HepG2 (cell line): Measurements from ENCODE around the gene GATD1. TPM values are rescaled to one million over a fixed set of nuclear protein-coding genes. Genes with fewer than 3 reads are reported as not detected.

Experiments
- DMAP1 ChIP-seq: IDR thresholded peaks from 2 replicates; pipeline ENCODE4 v1.6.1; 2016
- HNRNPLL ChIP-seq: fragments of 200-400 bp; formaldehyde crosslinking; IDR thresholded peaks from 2 replicates; pipeline ENCODE4 v1.6.1; 2017; ENCODE audit warnings: mild to moderate bottlenecking, low read depth, low read length; ENCODE audit not compliant: poor library complexity, severe bottlenecking
- KLF6 ChIP-seq: IDR thresholded peaks from 2 replicates; pipeline ENCODE4 v1.8.0; 2016; ENCODE audit warnings: missing biosample characterization, missing genetic modification reagents
- MBD4 ChIP-seq: IDR thresholded peaks from 2 replicates; pipeline ENCODE4 v1.6.1; 2012; ENCODE audit warnings: low read length, inconsistent platforms, borderline replicate concordance
- MXD1 ChIP-seq: sonication (generic); formaldehyde crosslinking; IDR thresholded peaks from 2 replicates; pipeline ENCODE4 v1.4.0; 2020; ENCODE audit warnings: mild to moderate bottlenecking, missing genetic modification reagents
- MYNN ChIP-seq: sonication (generic); formaldehyde crosslinking; IDR thresholded peaks from 2 replicates; pipeline ENCODE4 v1.4.0; 2020; ENCODE audit warnings: mild to moderate bottlenecking, low read depth, missing genetic modification reagents
- NFIB ChIP-seq: sonication (generic); formaldehyde crosslinking; IDR thresholded peaks from 2 replicates; pipeline ENCODE4 v1.9.0; 2021; ENCODE audit warnings: missing genetic modification reagents, mild to moderate bottlenecking, borderline replicate concordance
- NR1H2 ChIP-seq: sonication (generic); formaldehyde crosslinking; IDR thresholded peaks from 2 replicates; pipeline ENCODE4 v1.8.1; 2022; ENCODE audit warnings: low read depth, missing genetic modification reagents, borderline replicate concordance
- PITX1 ChIP-seq: sonication (generic); formaldehyde crosslinking; IDR thresholded peaks from 2 replicates; pipeline ENCODE4 v1.5.1; 2020; ENCODE audit warnings: mild to moderate bottlenecking, missing genetic modification reagents
- REPIN1 ChIP-seq: sonication (generic); formaldehyde crosslinking; IDR thresholded peaks from 2 replicates; pipeline ENCODE4 v1.8.0; 2022; ENCODE audit warnings: missing genetic modification reagents, low read depth, mild to moderate bottlenecking, borderline replicate concordance
- SMAD9 ChIP-seq: sonication (generic); formaldehyde crosslinking; IDR thresholded peaks from 2 replicates; pipeline ENCODE4 v1.5.1; 2020; ENCODE audit warnings: mild to moderate bottlenecking, missing genetic modification reagents
- TFDP2 ChIP-seq: sonication (generic); formaldehyde crosslinking; IDR thresholded peaks from 2 replicates; pipeline ENCODE4 v1.4.0; 2020; ENCODE audit warnings: missing genetic modification reagents
- TRAFD1 ChIP-seq: sonication (generic); formaldehyde crosslinking; IDR thresholded peaks from 2 replicates; pipeline ENCODE4 v1.5.1; 2020; ENCODE audit warnings: missing genetic modification reagents, mild to moderate bottlenecking, borderline replicate concordance
- YEATS2 ChIP-seq: sonication (generic); formaldehyde crosslinking; IDR thresholded peaks from 2 replicates; pipeline ENCODE4 v1.4.0; 2020; ENCODE audit warnings: missing genetic modification reagents, borderline replicate concordance
- ZBTB20 ChIP-seq: sonication (generic); formaldehyde crosslinking; IDR thresholded peaks from 2 replicates; pipeline ENCODE4 v1.8.1; 2023; ENCODE audit warnings: missing genetic modification reagents, low read depth, mild to moderate bottlenecking, borderline replicate concordance
- ZBTB39 ChIP-seq: sonication (generic); formaldehyde crosslinking; IDR thresholded peaks from 2 replicates; pipeline ENCODE4 v1.5.0; 2020; ENCODE audit warnings: missing genetic modification reagents
- ZNF124 ChIP-seq: sonication (generic); formaldehyde crosslinking; IDR thresholded peaks from 2 replicates; pipeline ENCODE4 v1.4.0; 2020; ENCODE audit warnings: missing genetic modification reagents
- ZNF20 ChIP-seq: sonication (generic); formaldehyde crosslinking; IDR thresholded peaks from 2 replicates; pipeline ENCODE4 v1.4.0; 2020; ENCODE audit warnings: mild to moderate bottlenecking, moderate library complexity, missing genetic modification reagents
- ZNF234 ChIP-seq: sonication (generic); formaldehyde crosslinking; conservative IDR thresholded peaks from 2 replicates; pipeline ENCODE4 v1.5.1; 2020; ENCODE audit warnings: mild to moderate bottlenecking, missing genetic modification reagents
- ZNF513 ChIP-seq: sonication (generic); formaldehyde crosslinking; conservative IDR thresholded peaks from 2 replicates; pipeline ENCODE4 v1.5.0; 2020; ENCODE audit warnings: missing genetic modification reagents
- ZSCAN31 ChIP-seq: sonication (generic); formaldehyde crosslinking; IDR thresholded peaks from 2 replicates; pipeline ENCODE4 v1.5.0; 2020; ENCODE audit warnings: low read depth, mild to moderate bottlenecking, missing genetic modification reagents
- ZZZ3 ChIP-seq: sonication (generic); formaldehyde crosslinking; IDR thresholded peaks from 2 replicates; pipeline ENCODE4 v1.4.0; 2020; ENCODE audit warnings: missing genetic modification reagents, mild to moderate bottlenecking, borderline replicate concordance
- polyA plus RNA-seq, 8 experiments: library from polyadenylated mRNA; depleted of rRNA in 3 of 8; stranded (reverse) in 7 of 8; unstranded in 1 of 8; fragments of >200 nt; fragmentation: Illumina TruSeq in 4 of 8; extraction: Trizol in 4 of 8; gene quantifications; 2 replicates each; pipeline versions ENCODE4 v1.2.1 to v1.2.3, GENCODE V29; 2011 to 2016; ENCODE audit warnings: low read depth in 4 of 8, missing spikeins in 1 of 8, mixed read lengths in 1 of 8; ENCODE audit not compliant: insufficient read depth in 1 of 8
- total RNA-seq, 5 experiments: library from RNA; depleted of rRNA; stranded (reverse); fragments of >200 nt; fragmentation: Illumina TruSeq; extraction: Trizol; gene quantifications; 2 replicates each; pipeline ENCODE4 v1.2.3, GENCODE V29; 2016; ENCODE audit warnings: low read depth in 1 of 5

GATD1 gene
- total and polyA plus RNA-seq, 2 of the 13 experiments (the other 11 are each of a cell fraction or from before 2014, with no cell fraction given) = 31.3 to 60.5 TPM

- TF ChIP-seq ZBTB20 (CRISPR knock-in tag) (no peak), HNRNPLL (no peak), REPIN1 (CRISPR knock-in tag) (no peak), ZNF124 (no peak), ZNF234 (CRISPR knock-in tag) (no peak), KLF6 (CRISPR knock-in tag) (no peak; the same call in 1 of the 2 replicates), NR1H2 (no peak), ZNF20 (no peak), YEATS2 (CRISPR knock-in tag) (peak; percentile 29; the same call in 1 of the 2 replicates), DMAP1 (CRISPR knock-in tag) (no peak), NFIB (CRISPR knock-in tag) (no peak), ZBTB39 (CRISPR knock-in tag) (no peak), PITX1 (no peak), TRAFD1 (CRISPR knock-in tag) (no peak), ZSCAN31 (CRISPR knock-in tag) (no peak), SMAD9 (CRISPR knock-in tag) (no peak), MYNN (CRISPR knock-in tag) (no peak), TFDP2 (CRISPR knock-in tag) (no peak), ZZZ3 (CRISPR knock-in tag) (no peak), MBD4 (no peak), MXD1 (CRISPR knock-in tag) (0 out of 2 replicates have a peak, but pooled peaks have one; percentile 54), ZNF513 (CRISPR knock-in tag) (no peak)
Observed at GRCh38 chr11:818396-819128, 41.3 kb upstream of the GATD1 start, which contains the start of gene PNPLA2 (continued).
